ENCODE results near the gene STAB2. TPM values are rescaled to one million over a fixed set of nuclear protein-coding genes. Genes with fewer than 3 reads are reported as not detected.

The STAB2 gene
- total and polyA plus RNA-seq, 2 donors (not counting 1 experiment from before 2014, with no cell fraction given): not detected

- CTCF ChIA-PET: no interaction called here
- H3K27me3 ChIP-seq (replicated peaks in 1 of 4; ENCODE audit: control extremely low read depth in 1 of 4, control insufficient read depth in 3 of 4, insufficient read depth in 4 of 4, low read length in 3 of 4): no peaks in the 10 kb centered on the region
- no peaks in the 10 kb centered on the region for H3K4me1 Mint-ChIP-seq
- no peak overlapping the region for H3K27ac Mint-ChIP-seq
- WGBS (ENCODE audit: insufficient coverage): no CpG with 5 or more reads among the region's 1 CpG
- POLR2A ChIA-PET: no interaction called here
- ATAC-seq (ENCODE audit: low read depth) (no peak), DNase-seq (no peak)
- no peak overlapping the region for H3K27ac ChIP-seq (ENCODE audit: low read length in 2 of 2)
- H4K20me1 ChIP-seq (ENCODE audit: control insufficient read depth, insufficient read depth, low read length, poor library complexity, severe bottlenecking): no peaks in the 10 kb centered on the region
- H3K36me3 ChIP-seq (replicated peaks in 1 of 2; ENCODE audit: control extremely low read depth in 1 of 2, control insufficient read depth in 1 of 2, extremely low read depth in 1 of 2, insufficient read depth in 2 of 2, low read length in 1 of 2): peaks cover 0 to 26% of the 10 kb centered on the region in 2 experiments
- H3K9me3 Mint-ChIP-seq (ENCODE audit: insufficient read depth): no peaks in the 10 kb centered on the region
- no peak overlapping the region for H3K4me3 Mint-ChIP-seq
- peaks cover 0 to 6% (median 0%) of the 10 kb centered on the region in 3 donors for H3K9me3 ChIP-seq (ENCODE audit: control extremely low read depth in 1 of 3, control insufficient read depth in 2 of 3, insufficient read depth in 1 of 3, low read length in 2 of 3)
- no peaks in the 10 kb centered on the region for H3K4me1 ChIP-seq (ENCODE audit: control insufficient read depth in 2 of 2, insufficient read depth in 2 of 2, low read length in 2 of 2)
- TF ChIP-seq CTCF (IDR thresholded peaks at IDR 0.05): no peak
- no peak for TF ChIP-seq EZH2 (IDR thresholded peaks at IDR 0.05; ENCODE audit: borderline replicate concordance, insufficient read depth, low read depth, low read length, poor library complexity, severe bottlenecking)
- H3K4me3 ChIP-seq (ENCODE audit: control extremely low read depth in 1 of 5, extremely low read depth in 1 of 5, insufficient read depth in 1 of 5, low read depth in 2 of 5, low read length in 4 of 5): no peak overlapping the region
- no peak overlapping the region for H3K4me2 ChIP-seq (replicated peaks; ENCODE audit: low read depth, low read length, poor library complexity, severe bottlenecking)
- H3K79me2 ChIP-seq (ENCODE audit: control insufficient read depth, insufficient read depth, low read length): no peaks in the 10 kb centered on the region
- no peak overlapping the region for H3K9ac ChIP-seq (ENCODE audit: low read length)
- H3K27me3 Mint-ChIP-seq: no peaks in the 10 kb centered on the region
- no peak overlapping the region for H2AFZ ChIP-seq (ENCODE audit: insufficient read depth, low read depth, low read length, poor library complexity, severe bottlenecking)
- intact Hi-C loops (cut with micrococcal nuclease): no loop called here
Measured at GRCh38 chr12:103803847-103804246, 216.8 kb downstream of the STAB2 start.

- no peak overlapping the region for H3K27ac Mint-ChIP-seq
- Histone ChIP-seq H3K9me3 (ENCODE audit: control extremely low read depth in 1 of 3, control insufficient read depth in 2 of 3, insufficient read depth in 1 of 3, low read length in 2 of 3) (no peaks in the 10 kb centered on the region), H4K20me1 (ENCODE audit: control insufficient read depth, insufficient read depth, low read length, poor library complexity, severe bottlenecking) (no peaks in the 10 kb centered on the region), H3K79me2 (ENCODE audit: control insufficient read depth, insufficient read depth, low read length) (no peaks in the 10 kb centered on the region), H3K4me2 (replicated peaks; ENCODE audit: low read depth, low read length, poor library complexity, severe bottlenecking) (no peak overlapping the region), H3K4me1 (ENCODE audit: control insufficient read depth in 2 of 2, insufficient read depth in 2 of 2, low read length in 2 of 2) (no peaks in the 10 kb centered on the region), H3K36me3 (replicated peaks in 1 of 2; ENCODE audit: control extremely low read depth in 1 of 2, control insufficient read depth in 1 of 2, extremely low read depth in 1 of 2, insufficient read depth in 2 of 2, low read length in 1 of 2) (peaks cover 3 to 30% of the 10 kb centered on the region in 2 experiments), H3K27me3 (replicated peaks in 1 of 4; ENCODE audit: control extremely low read depth in 1 of 4, control insufficient read depth in 3 of 4, insufficient read depth in 4 of 4, low read length in 3 of 4) (no peaks in the 10 kb centered on the region), H2AFZ (ENCODE audit: insufficient read depth, low read depth, low read length, poor library complexity, severe bottlenecking) (no peak overlapping the region), H3K4me3 (ENCODE audit: control extremely low read depth in 1 of 5, extremely low read depth in 1 of 5, insufficient read depth in 1 of 5, low read depth in 2 of 5, low read length in 4 of 5) (no peak overlapping the region), H3K27ac (ENCODE audit: low read length in 2 of 2) (no peak overlapping the region), H3K9ac (ENCODE audit: low read length) (no peak overlapping the region)
- H3K4me1 Mint-ChIP-seq: no peaks in the 10 kb centered on the region
- no peaks in the 10 kb centered on the region for H3K9me3 Mint-ChIP-seq (ENCODE audit: insufficient read depth)
- POLR2A ChIA-PET: no interaction called here
- no peaks in the 10 kb centered on the region for H3K27me3 Mint-ChIP-seq
- DNase-seq (no peak), ATAC-seq (ENCODE audit: low read depth) (no peak)
- intact Hi-C loops (cut with micrococcal nuclease): no loop called here
- no peak overlapping the region for H3K4me3 Mint-ChIP-seq
- CTCF ChIA-PET: no interaction called here
- 88% methylated on average over 2 of the region's 5 CpGs for WGBS (ENCODE audit: insufficient coverage)
- TF ChIP-seq CTCF (IDR thresholded peaks at IDR 0.05): no peak
- no peak for TF ChIP-seq EZH2 (IDR thresholded peaks at IDR 0.05; ENCODE audit: borderline replicate concordance, insufficient read depth, low read depth, low read length, poor library complexity, severe bottlenecking)
Measured at GRCh38 chr12:103805655-103806360, 218.7 kb downstream of the STAB2 start.
